Dermis blood vessel endothelial cell (primary cell): ENCODE results near the gene MTHFSD. TPM values are rescaled to one million over a fixed set of nuclear protein-coding genes. Genes with fewer than 3 reads are reported as not detected.

Source experiments
- DNase-seq: peaks from one replicate; pipeline ENCODE4 v3.0.0; 2010
- total RNA-seq: library from RNA; depleted of rRNA; stranded (reverse); fragments of >200 nt; gene quantifications from 2 replicates; pipeline ENCODE4 v1.2.3, GENCODE V29; 2014

MTHFSD gene
- total RNA-seq, 1 donor from 2014 or later = 14.5 TPM

- no peak for DNase-seq
Measured at GRCh38 chr16:86512860-86513470, 42.1 kb downstream of the MTHFSD start.

- DNase-seq = no peak
Measured at GRCh38 chr16:86512301-86512859, 42.7 kb downstream of the MTHFSD start.

- DNase-seq = no peak
Measured at GRCh38 chr16:86511317-86512161, 43.5 kb downstream of the MTHFSD start.

GRCh38 chr16:86510465-86511261, 44.4 kb downstream of the MTHFSD start, which contains the start of gene FOXF1:
TSS of gene FOXF1 (plus strand) at chr16:86510527. CDS start at chr16:86510570, 43 bp downstream.
- DNase-seq = peak; percentile 48

GRCh38 chr16:86509759-86510464, 45.1 kb downstream of the MTHFSD start:
- DNase-seq = peak; percentile 65

GRCh38 chr16:86508947-86509758, 45.9 kb downstream of the MTHFSD start:
- peak; percentile 74 for DNase-seq

GRCh38 chr16:86508028-86508946, 46.7 kb downstream of the MTHFSD start:
- peak; percentile 36 for DNase-seq

GRCh38 chr16:86507173-86508027, 47.6 kb downstream of the MTHFSD start:
- DNase-seq = no peak

GRCh38 chr16:86505899-86506864, 48.9 kb downstream of the MTHFSD start:
- no peak for DNase-seq

GRCh38 chr16:86505185-86505898, 49.7 kb downstream of the MTHFSD start:
- no peak for DNase-seq

- no peak for DNase-seq
Measured at GRCh38 chr16:86504315-86505184, 50.5 kb downstream of the MTHFSD start.

GRCh38 chr16:86503830-86504229, 51.2 kb downstream of the MTHFSD start:
- no peak for DNase-seq

- DNase-seq = no peak
Measured at GRCh38 chr16:86502856-86503748, 51.9 kb downstream of the MTHFSD start.

GRCh38 chr16:86501989-86502855, 52.8 kb downstream of the MTHFSD start:
- no peak for DNase-seq
